ACC112 (cell line): ENCODE measurements around the gene ELP4.
"Not testable (repeated sequence)": the region's sequence is repeated elsewhere in the genome, so short reads cannot be mapped to it uniquely, and the experiment has no call there.

ENCODE experiments used
- H2AFZ ChIP-seq: fragments of 200-600 bp; sonication (generic); one replicate; pipeline ENCODE4 v1.6.0; 2017; ENCODE audit warnings: antibody characterized with exemption, low read length; ENCODE audit not compliant: unreplicated experiment
- H3K27ac ChIP-seq: fragments of 200-600 bp; sonication (generic); 2 replicates; pipeline ENCODE4 v1.5.1; 2014; ENCODE audit warnings: low read depth, mild to moderate bottlenecking, antibody characterized with exemption, low read length, moderate library complexity
- H3K27me3 ChIP-seq: fragments of 200-600 bp; sonication (generic); 2 replicates; pipeline ENCODE4 v1.6.1; 2014; ENCODE audit warnings: mild to moderate bottlenecking, antibody characterized with exemption, low read length, moderate library complexity, mixed read lengths; ENCODE audit not compliant: insufficient read depth
- H3K36me3 ChIP-seq: fragments of 200-600 bp; sonication (generic); 2 replicates; pipeline ENCODE4 v1.6.1; 2016; ENCODE audit warnings: mild to moderate bottlenecking, antibody characterized with exemption, low read length, moderate library complexity, mixed read lengths; ENCODE audit not compliant: insufficient read depth
- H3K4me1 ChIP-seq: fragments of 200-600 bp; sonication (generic); one replicate; pipeline ENCODE4 v1.6.1; 2016; ENCODE audit warnings: low read length, mixed read lengths; ENCODE audit not compliant: insufficient read depth, unreplicated experiment, control insufficient read depth
- H3K4me3 ChIP-seq: fragments of 200-600 bp; sonication (generic); 2 replicates; pipeline ENCODE4 v1.5.1; 2014; ENCODE audit warnings: mild to moderate bottlenecking, low read depth, low read length
- H3K79me2 ChIP-seq: fragments of 200-600 bp; sonication (generic); one replicate; pipeline ENCODE4 v1.6.0; 2016; ENCODE audit warnings: low read length; ENCODE audit not compliant: control insufficient read depth, unreplicated experiment, insufficient read depth

Gene ELP4

DNA sequence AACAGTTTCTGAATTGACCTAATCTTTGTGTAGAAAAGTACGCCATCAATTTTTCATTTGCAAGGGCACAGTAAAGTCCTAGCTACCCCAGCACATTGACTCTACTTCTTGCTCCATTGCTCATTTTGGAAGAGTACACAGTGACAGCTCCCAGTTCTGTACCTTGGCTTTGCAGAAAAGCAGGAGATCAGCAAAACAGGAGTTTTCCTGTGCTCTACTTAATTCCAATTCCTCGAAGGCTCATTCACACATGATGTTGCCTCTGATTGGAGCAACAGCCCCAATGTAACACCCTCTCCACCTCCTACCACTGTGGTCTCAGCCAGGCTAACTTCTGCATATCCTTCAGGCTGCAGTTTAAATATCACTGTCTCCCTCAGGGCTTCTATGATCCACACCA is 182.9 kb downstream of the ELP4 start:
- no peak overlapping the region for H3K4me3 ChIP-seq
- H2AFZ ChIP-seq = no peak overlapping the region
- no peaks in the 10 kb centered on the region for H3K79me2 ChIP-seq
- no peak overlapping the region for H3K27ac ChIP-seq
- H3K4me1 ChIP-seq = peaks cover 11% of the 10 kb centered on the region
- no peaks in the 10 kb centered on the region for H3K27me3 ChIP-seq
- H3K36me3 ChIP-seq = no peaks in the 10 kb centered on the region

GRCh38 chr11:31697049-31697448 is 187.5 kb downstream of the ELP4 start:
- H3K79me2 ChIP-seq, H3K27me3 ChIP-seq, H3K36me3 ChIP-seq, H2AFZ ChIP-seq, H3K4me3 ChIP-seq, H3K4me1 ChIP-seq, H3K27ac ChIP-seq: not testable (repeated sequence)

DNA sequence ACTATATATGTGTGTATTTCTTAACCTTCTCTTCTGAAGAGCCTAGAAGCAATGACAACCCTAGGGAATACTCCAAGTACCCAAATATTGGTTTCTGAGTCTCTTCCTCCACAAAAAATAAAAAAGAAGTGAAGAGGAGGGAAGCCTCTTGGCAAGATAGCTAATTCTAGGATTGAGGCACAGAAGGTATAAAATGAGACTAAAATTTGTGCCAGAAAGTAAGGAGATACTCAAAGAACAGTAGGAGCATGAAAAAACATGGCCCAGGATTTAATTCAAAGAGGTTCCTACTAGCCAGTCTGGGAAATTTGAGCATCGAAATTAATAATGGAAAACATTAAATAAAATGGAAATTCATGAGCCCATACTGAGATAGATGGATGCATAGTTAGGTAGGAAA is 189.5 kb downstream of the ELP4 start:
- H3K27me3 ChIP-seq = no peaks in the 10 kb centered on the region
- no peaks in the 10 kb centered on the region for H3K79me2 ChIP-seq
- no peak overlapping the region for H2AFZ ChIP-seq
- no peak overlapping the region for H3K4me3 ChIP-seq
- no peaks in the 10 kb centered on the region for H3K36me3 ChIP-seq
- H3K4me1 ChIP-seq = peaks cover 9% of the 10 kb centered on the region
- no peak overlapping the region for H3K27ac ChIP-seq

- no peak overlapping the region for H3K4me3 ChIP-seq
- H3K27me3 ChIP-seq = no peaks in the 10 kb centered on the region
- peaks cover 9% of the 10 kb centered on the region for H3K4me1 ChIP-seq
- H3K27ac ChIP-seq = no peak overlapping the region
- no peak overlapping the region for H2AFZ ChIP-seq
- no peaks in the 10 kb centered on the region for H3K36me3 ChIP-seq
- no peaks in the 10 kb centered on the region for H3K79me2 ChIP-seq
Observed at GRCh38 chr11:31702966-31703365, 193.4 kb downstream of the ELP4 start.

GRCh38 chr11:31706357-31706756 is 196.8 kb downstream of the ELP4 start:
- no peaks in the 10 kb centered on the region for H3K36me3 ChIP-seq
- H3K27me3 ChIP-seq = no peaks in the 10 kb centered on the region
- H2AFZ ChIP-seq = no peak overlapping the region
- peaks cover 9% of the 10 kb centered on the region for H3K4me1 ChIP-seq
- no peak overlapping the region for H3K4me3 ChIP-seq
- no peaks in the 10 kb centered on the region for H3K79me2 ChIP-seq
- no peak overlapping the region for H3K27ac ChIP-seq

- no peak overlapping the region for H2AFZ ChIP-seq
- no peaks in the 10 kb centered on the region for H3K4me1 ChIP-seq
- no peaks in the 10 kb centered on the region for H3K27me3 ChIP-seq
- H3K36me3 ChIP-seq = no peaks in the 10 kb centered on the region
- no peak overlapping the region for H3K4me3 ChIP-seq
- H3K27ac ChIP-seq = no peak overlapping the region
- no peaks in the 10 kb centered on the region for H3K79me2 ChIP-seq
Observed at GRCh38 chr11:31711137-31711536, 201.6 kb downstream of the ELP4 start.

DNA sequence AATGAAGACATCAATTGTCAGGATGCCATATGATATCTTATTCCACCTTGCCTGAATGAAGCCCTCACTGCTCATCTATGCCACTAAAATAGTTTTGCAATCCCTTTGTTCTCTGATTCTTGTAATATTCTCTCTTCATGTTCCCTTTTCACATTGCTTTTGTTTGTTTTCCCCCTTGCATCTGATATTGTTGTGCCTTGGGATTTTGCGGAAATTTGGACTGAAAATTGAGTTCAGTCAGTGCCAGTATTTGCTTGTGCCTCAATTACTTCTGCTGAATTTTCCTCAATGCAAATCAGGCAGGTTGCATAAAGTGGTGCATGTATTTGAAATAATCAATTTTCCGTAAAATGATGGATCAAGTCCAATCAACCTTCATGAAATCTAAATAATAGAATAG is 203.3 kb downstream of the ELP4 start:
- Histone ChIP-seq H2AFZ (no peak overlapping the region), H3K36me3 (no peaks in the 10 kb centered on the region), H3K79me2 (no peaks in the 10 kb centered on the region), H3K4me1 (no peaks in the 10 kb centered on the region), H3K4me3 (no peak overlapping the region), H3K27ac (no peak overlapping the region), H3K27me3 (no peaks in the 10 kb centered on the region)

GRCh38 chr11:31714840-31715239 is 205.3 kb downstream of the ELP4 start:
- H3K79me2 ChIP-seq = no peaks in the 10 kb centered on the region
- no peaks in the 10 kb centered on the region for H3K36me3 ChIP-seq
- H3K27ac ChIP-seq = no peak overlapping the region
- H3K27me3 ChIP-seq = no peaks in the 10 kb centered on the region
- H2AFZ ChIP-seq = no peak overlapping the region
- H3K4me1 ChIP-seq = no peaks in the 10 kb centered on the region
- no peak overlapping the region for H3K4me3 ChIP-seq

DNA sequence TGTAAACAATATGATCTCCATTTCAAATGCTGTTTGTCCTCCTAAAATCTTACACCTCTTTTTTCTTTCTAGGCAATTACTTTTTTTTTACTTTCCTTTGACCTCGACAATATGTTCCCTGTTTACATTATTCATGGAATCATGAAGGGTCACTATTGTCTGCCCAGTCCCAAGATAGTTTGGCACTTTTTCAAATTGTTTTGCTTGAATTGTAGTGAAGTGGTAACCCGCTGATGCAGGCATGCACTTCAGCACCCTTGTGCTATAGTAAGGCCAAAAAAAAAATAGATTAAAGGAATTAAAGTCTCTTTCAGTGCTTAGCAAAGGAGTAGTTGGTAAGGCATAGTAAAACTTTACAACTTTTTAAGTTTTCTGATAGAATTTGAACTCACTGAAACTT is 210.7 kb downstream of the ELP4 start:
- no peaks in the 10 kb centered on the region for H3K79me2 ChIP-seq
- H3K4me3 ChIP-seq = no peak overlapping the region
- no peak overlapping the region for H2AFZ ChIP-seq
- H3K4me1 ChIP-seq = no peaks in the 10 kb centered on the region
- no peak overlapping the region for H3K27ac ChIP-seq
- H3K36me3 ChIP-seq = no peaks in the 10 kb centered on the region
- no peaks in the 10 kb centered on the region for H3K27me3 ChIP-seq

GRCh38 chr11:31720671-31721365 is 211.3 kb downstream of the ELP4 start:
- Histone ChIP-seq H2AFZ (no peak overlapping the region), H3K79me2 (no peaks in the 10 kb centered on the region), H3K36me3 (no peaks in the 10 kb centered on the region), H3K4me1 (no peaks in the 10 kb centered on the region), H3K27ac (no peak overlapping the region), H3K4me3 (no peak overlapping the region), H3K27me3 (no peaks in the 10 kb centered on the region)

DNA sequence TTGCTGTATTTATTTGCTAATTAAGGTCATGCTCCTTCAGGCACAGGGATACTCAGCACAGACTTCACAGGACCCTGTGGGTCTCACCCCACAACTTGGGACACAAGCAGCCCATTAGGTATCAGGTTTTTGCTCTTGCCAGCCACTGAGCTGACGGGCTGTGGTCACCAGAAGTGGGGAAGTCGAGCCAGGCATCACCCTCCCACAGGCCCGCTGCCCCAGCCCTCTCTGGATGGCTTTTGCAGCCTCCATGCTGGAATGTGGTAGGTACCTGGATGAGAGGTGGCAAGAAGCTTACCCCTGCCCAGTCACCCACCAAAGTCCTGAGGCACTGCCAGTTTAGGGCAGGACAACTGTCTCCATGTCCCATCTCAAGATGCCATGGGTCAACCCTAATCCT is 213.2 kb downstream of the ELP4 start:
- Histone ChIP-seq H3K27me3 (no peaks in the 10 kb centered on the region), H3K27ac (no peak overlapping the region), H3K79me2 (no peaks in the 10 kb centered on the region), H3K4me1 (no peaks in the 10 kb centered on the region), H3K4me3 (no peak overlapping the region), H3K36me3 (no peaks in the 10 kb centered on the region), H2AFZ (no peak overlapping the region)
